ENCODE measurements around the gene ARHGAP27. TPM values are rescaled to one million over a fixed set of nuclear protein-coding genes. Genes with fewer than 3 reads are reported as not detected.
A peak's percentile ranks its signal among the peaks of the same experiment; 100 is the strongest.

ARHGAP27 gene
- polyA plus RNA-seq, 3 donors from 2014 or later: 23.5 to 64.9 (median 27.8) TPM

- H3K27ac Mint-ChIP-seq: peak overlapping the region in 1 of 6 donors; percentile 14
- H3K27me3 Mint-ChIP-seq (ENCODE audit: low read depth in 3 of 3): peaks cover 0 to 5% (median 2%) of the 10 kb centered on the region in 3 donors
These were observed 9.2 kb downstream of the ARHGAP27 start for GRCh38 chr17:45423304-45423974.

GRCh38 chr17:45414990-45415881 lies 17.4 kb downstream of the ARHGAP27 start:
- H3K9me3 Mint-ChIP-seq: no peaks in the 10 kb centered on the region
- peaks cover 35 to 42% of the 10 kb centered on the region in 2 donors for H3K4me1 Mint-ChIP-seq
- H3K36me3 Mint-ChIP-seq: peaks cover 0 to 10% (median 8%) of the 10 kb centered on the region in 3 donors
- peak overlapping the region in 1 of 5 donors; percentile 19 for H3K4me3 Mint-ChIP-seq
- peaks cover 0 to 8% (median 0%) of the 10 kb centered on the region in 3 donors for H3K27me3 Mint-ChIP-seq (ENCODE audit: low read depth in 3 of 3)
- DNase-seq: no peak
- peak overlapping the region in 4 of 6 donors; percentile 17 to 83 (median 58) for H3K27ac Mint-ChIP-seq

More at GRCh38 chr17:45423304-45423974, 9.2 kb downstream of the ARHGAP27 start:
- H3K4me1 Mint-ChIP-seq: peaks cover 6 to 8% of the 10 kb centered on the region in 2 donors
- peaks cover 0 to 9% (median 8%) of the 10 kb centered on the region in 3 donors for H3K36me3 Mint-ChIP-seq
- H3K9me3 Mint-ChIP-seq: no peaks in the 10 kb centered on the region
- no peak for DNase-seq
- no peak overlapping the region for H3K4me3 Mint-ChIP-seq

- H3K27me3 Mint-ChIP-seq (ENCODE audit: low read depth in 3 of 3): peaks cover 0 to 8% (median 3%) of the 10 kb centered on the region in 3 donors
- H3K4me1 Mint-ChIP-seq: peaks cover 52 to 58% of the 10 kb centered on the region in 2 donors
- H3K36me3 Mint-ChIP-seq: peaks cover 0 to 8% (median 5%) of the 10 kb centered on the region in 3 donors
- DNase-seq: no peak
- H3K9me3 Mint-ChIP-seq: no peaks in the 10 kb centered on the region
- no peak overlapping the region for H3K4me3 Mint-ChIP-seq
- H3K27ac Mint-ChIP-seq: peak overlapping the region in 1 of 6 donors; percentile 70
These were observed 19.2 kb downstream of the ARHGAP27 start for GRCh38 chr17:45413498-45413923.

- Mint-ChIP-seq H3K36me3 (peaks cover 0 to 12% (median 8%) of the 10 kb centered on the region in 3 donors), H3K27ac (peak overlapping the region; percentile 97 to 100 (median 98)), H3K4me1 (peaks cover 71 to 77% of the 10 kb centered on the region in 2 donors), H3K27me3 (ENCODE audit: low read depth in 3 of 3) (peaks cover 2 to 8% (median 3%) of the 10 kb centered on the region in 3 donors), H3K4me3 (peak overlapping the region; percentile 99 to 100 (median 100)), H3K9me3 (no peaks in the 10 kb centered on the region)
- DNase-seq: no peak
These were observed 21.1 kb downstream of the ARHGAP27 start for GRCh38 chr17:45411348-45412105.

GRCh38 chr17:45410144-45411091 lies 22.3 kb downstream of the ARHGAP27 start:
- Mint-ChIP-seq H3K4me3 (peak overlapping the region; percentile 99 to 100 (median 100)), H3K9me3 (no peaks in the 10 kb centered on the region), H3K36me3 (peaks cover 3 to 13% (median 13%) of the 10 kb centered on the region in 3 donors), H3K4me1 (peaks cover 76 to 81% of the 10 kb centered on the region in 2 donors), H3K27ac (peak overlapping the region; percentile 97 to 100 (median 98)), H3K27me3 (ENCODE audit: low read depth in 3 of 3) (peaks cover 2 to 8% (median 3%) of the 10 kb centered on the region in 3 donors)
- peak; percentile 60 to 62 (median 62) for DNase-seq

- H3K27ac Mint-ChIP-seq: peak overlapping the region; percentile 97 to 100 (median 98)
- DNase-seq: no peak
- H3K36me3 Mint-ChIP-seq: peaks cover 3 to 9% (median 7%) of the 10 kb centered on the region in 3 donors
- peak overlapping the region; percentile 99 to 100 (median 100) for H3K4me3 Mint-ChIP-seq
- peaks cover 73 to 74% of the 10 kb centered on the region in 2 donors for H3K4me1 Mint-ChIP-seq
- H3K9me3 Mint-ChIP-seq: no peaks in the 10 kb centered on the region
- H3K27me3 Mint-ChIP-seq (ENCODE audit: low read depth in 3 of 3): peaks cover 2 to 8% (median 3%) of the 10 kb centered on the region in 3 donors
These were observed 23.0 kb downstream of the ARHGAP27 start for GRCh38 chr17:45409659-45410076.

- peaks cover 73 to 74% of the 10 kb centered on the region in 2 donors for H3K4me1 Mint-ChIP-seq
- no peaks in the 10 kb centered on the region for H3K9me3 Mint-ChIP-seq
- peaks cover 3 to 14% (median 7%) of the 10 kb centered on the region in 3 donors for H3K36me3 Mint-ChIP-seq
- H3K27ac Mint-ChIP-seq: peak overlapping the region; percentile 97 to 100 (median 98)
- H3K27me3 Mint-ChIP-seq (ENCODE audit: low read depth in 3 of 3): peaks cover 2 to 8% (median 3%) of the 10 kb centered on the region in 3 donors
- H3K4me3 Mint-ChIP-seq: peak overlapping the region; percentile 99 to 100 (median 100)
- DNase-seq: no peak
These were observed 23.9 kb downstream of the ARHGAP27 start for GRCh38 chr17:45408611-45409421.

GRCh38 chr17:45406107-45406506 lies 26.6 kb downstream of the ARHGAP27 start:
- Mint-ChIP-seq H3K4me3 (no peak overlapping the region), H3K27me3 (ENCODE audit: low read depth in 3 of 3) (peaks cover 2 to 6% (median 3%) of the 10 kb centered on the region in 3 donors), H3K9me3 (no peaks in the 10 kb centered on the region), H3K27ac (peak overlapping the region in 5 of 6 donors; percentile 55 to 84 (median 65)), H3K4me1 (peaks cover 50 to 56% of the 10 kb centered on the region in 2 donors), H3K36me3 (peaks cover 10 to 25% (median 13%) of the 10 kb centered on the region in 3 donors)
- no peak for DNase-seq

GRCh38 chr17:45405250-45406086 lies 27.2 kb downstream of the ARHGAP27 start:
- Mint-ChIP-seq H3K4me1 (peaks cover 44 to 52% of the 10 kb centered on the region in 2 donors), H3K27ac (peak overlapping the region in 2 of 6 donors; percentile 65 to 84), H3K9me3 (no peaks in the 10 kb centered on the region), H3K4me3 (no peak overlapping the region), H3K36me3 (peaks cover 10 to 30% (median 13%) of the 10 kb centered on the region in 3 donors), H3K27me3 (ENCODE audit: low read depth in 3 of 3) (peaks cover 2 to 3% (median 2%) of the 10 kb centered on the region in 3 donors)
- no peak for DNase-seq

- Mint-ChIP-seq H3K4me1 (peaks cover 38 to 46% of the 10 kb centered on the region in 2 donors), H3K9me3 (no peaks in the 10 kb centered on the region), H3K27ac (peak overlapping the region in 3 of 6 donors; percentile 27 to 62 (median 55)), H3K27me3 (ENCODE audit: low read depth in 3 of 3) (peaks cover 0 to 2% (median 2%) of the 10 kb centered on the region in 3 donors), H3K4me3 (no peak overlapping the region), H3K36me3 (peaks cover 12 to 30% (median 13%) of the 10 kb centered on the region in 3 donors)
- DNase-seq: no peak
These were observed 27.8 kb downstream of the ARHGAP27 start for GRCh38 chr17:45404870-45405249.

All from immature natural killer cell (primary cell).